Aorta (tissue), 5 donors: ENCODE measurements around the gene PSMC5. TPM values are rescaled to one million over a fixed set of nuclear protein-coding genes. Genes with fewer than 3 reads are reported as not detected.

Experiments
- ATAC-seq: fragments of 200-7000 bp; cut with Tn5 transposase; one replicate; pipeline ENCODE4 v1.9.1; 2022; ENCODE audit warnings: moderate library complexity; ENCODE audit not compliant: low FRiP score
- DNase-seq, 2 donors: peaks; one replicate each; pipeline ENCODE4 v3.0.0-alpha.2; 2020
- H3K27ac ChIP-seq, 2 donors: one replicate each; pipeline ENCODE4 v1.5.1; 2013; ENCODE audit warnings: low read length in 2 of 2, mild to moderate bottlenecking in 2 of 2, moderate library complexity in 2 of 2, control low read depth in 1 of 2, inconsistent platforms in 1 of 2, low read depth in 1 of 2
- H3K27me3 ChIP-seq, 2 donors: one replicate each; pipeline ENCODE4 v1.6.1; 2013; ENCODE audit warnings: control low read depth in 1 of 2, low read length in 1 of 2, mild to moderate bottlenecking in 1 of 2, moderate library complexity in 1 of 2; ENCODE audit not compliant: insufficient read depth in 2 of 2, control insufficient read depth in 1 of 2
- H3K36me3 ChIP-seq, 2 donors: one replicate each; pipeline ENCODE4 v1.6.1; 2013; ENCODE audit warnings: control low read depth in 1 of 2, low read length in 1 of 2, mild to moderate bottlenecking in 1 of 2; ENCODE audit not compliant: insufficient read depth in 2 of 2, control insufficient read depth in 1 of 2
- H3K4me1 ChIP-seq, 2 donors: one replicate each; pipeline ENCODE4 v1.6.1; 2013; ENCODE audit warnings: low read length in 2 of 2, control low read depth in 1 of 2, mild to moderate bottlenecking in 1 of 2, moderate library complexity in 1 of 2; ENCODE audit not compliant: insufficient read depth in 2 of 2, control insufficient read depth in 1 of 2
- H3K4me3 ChIP-seq, 2 donors: one replicate each; pipeline ENCODE4 v1.5.1; 2013; ENCODE audit warnings: low read length in 2 of 2, control low read depth in 1 of 2, mild to moderate bottlenecking in 1 of 2
- H3K9me3 ChIP-seq: one replicate; pipeline ENCODE4 v1.6.1; 2013; ENCODE audit warnings: mild to moderate bottlenecking, low read length; ENCODE audit not compliant: control insufficient read depth
- WGBS, 2 donors: extraction: QIAGEN DNeasy Blood & Tissue Kit; methylation state at CpG; one replicate each; pipeline ENCODE4 v1.1.7; 2013; 5-methylcytosine and 5-hydroxymethylcytosine counted together
- intact Hi-C, 2 donors: fragments of 100-400 bp; cut with DNase I; formaldehyde crosslinking; loops; one replicate each; pipeline versions ENCODE4 v1.14.2 to v1.15.0; 2022
- polyA plus RNA-seq, 2 donors: library from polyadenylated mRNA; stranded (reverse); fragments of 200-250 nt; gene quantifications; one replicate each; pipeline ENCODE4 v1.2.3, GENCODE V29; 2013
- total RNA-seq, 2 donors: library from RNA; stranded (reverse); fragmentation: NEBNext Ultra II Directional; extraction: Animal tissue kit (Norgen Biotek cat#: 25700); gene quantifications; one replicate each; pipeline ENCODE4 v1.2.1, GENCODE V29; 2021
- donor health status: healthy with polysubstance abuse.
- donor health status: Bipolar disorder and iron deficiency.
- donor health status: DM: no; HTN: no; CAD: no.
- donor health status: DM: no; HTN: no; CAD: no.
- donor health status: DM: yes; HTN: yes; CAD: no.

Gene PSMC5
- total and polyA plus RNA-seq, 4 donors, result 81.1 to 208 (median 118) TPM

DNA sequence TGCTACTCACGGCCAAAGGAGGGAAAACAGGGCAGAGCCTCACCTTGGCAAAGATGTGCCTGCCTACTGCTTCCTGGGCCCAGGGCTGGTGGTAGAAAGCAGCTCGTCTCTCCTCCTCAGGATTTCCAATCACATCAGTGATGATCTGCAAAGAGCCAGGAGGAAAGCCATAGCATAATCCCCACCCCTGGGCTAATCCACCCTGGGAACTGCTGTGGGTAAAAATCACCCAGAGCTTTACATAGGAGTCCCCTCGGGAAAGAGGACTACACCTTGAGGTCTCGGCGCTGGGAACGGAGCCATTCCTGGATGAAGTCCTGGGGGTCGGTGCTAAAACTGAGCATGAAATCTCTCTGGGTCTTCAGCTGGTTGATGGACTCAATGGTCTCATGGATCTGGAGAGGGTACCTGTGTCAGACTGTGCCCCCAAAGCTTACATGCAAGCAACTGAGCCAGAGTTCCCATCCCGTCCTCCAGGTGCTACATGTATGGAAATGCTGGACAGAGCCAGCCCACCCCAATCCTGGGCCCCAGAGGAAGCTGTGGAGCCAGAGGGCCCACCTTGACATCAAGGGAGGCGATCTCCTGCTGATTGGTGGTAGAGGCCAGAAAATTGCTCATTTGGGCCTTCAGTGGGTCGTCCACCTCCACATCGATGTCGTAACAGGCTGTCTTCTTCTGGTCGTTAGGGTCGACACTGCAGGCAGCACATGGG lies 6.0 kb downstream of the PSMC5 start:
- no peak for DNase-seq
- no peak for ATAC-seq
- Histone ChIP-seq H3K4me3 (no peak overlapping the region), H3K27ac (no peak overlapping the region), H3K27me3 (no peaks in the 10 kb centered on the region), H3K9me3 (no peaks in the 10 kb centered on the region), H3K4me1 (no peaks in the 10 kb centered on the region), H3K36me3 (peaks cover 6 to 19% of the 10 kb centered on the region in 2 donors)
- 79 to 81% methylated on average over 14 of the region's 14 CpGs for WGBS, 2 donors
- intact Hi-C loops, result no loop called here

DNA sequence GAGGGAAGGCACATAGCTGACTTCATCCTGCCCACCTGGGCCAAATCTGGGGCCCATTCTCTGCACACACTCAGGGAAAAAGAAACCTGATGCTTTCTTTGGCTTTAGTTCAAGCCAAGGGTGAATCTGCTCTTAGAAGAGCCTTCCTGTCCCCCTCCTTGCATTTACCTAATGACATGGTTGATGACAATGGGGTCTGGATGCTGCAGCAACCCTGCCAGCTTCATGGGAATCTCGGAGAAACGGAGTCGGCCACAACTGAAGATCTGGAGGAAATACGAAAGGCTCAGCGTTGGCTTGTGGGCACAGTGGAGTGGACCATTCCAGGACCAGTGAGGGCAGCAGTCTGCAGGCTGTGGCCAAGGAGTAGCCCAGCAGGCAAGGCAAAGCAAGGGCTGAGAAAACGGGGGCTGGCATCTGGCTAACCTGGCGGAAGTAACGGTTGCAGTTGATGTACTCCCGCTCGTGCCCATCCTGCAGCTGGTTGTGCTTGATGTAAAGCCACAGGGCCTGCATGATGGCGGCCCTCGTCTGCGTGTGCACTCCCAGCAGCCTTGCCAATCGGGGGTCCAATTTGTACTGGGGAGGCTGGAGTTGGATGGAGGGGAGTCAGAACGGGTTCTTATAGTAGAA lies 6.6 kb downstream of the PSMC5 start:
- intact Hi-C loops, result no loop called here
- Histone ChIP-seq H3K4me3 (no peak overlapping the region), H3K27ac (no peak overlapping the region), H3K4me1 (no peaks in the 10 kb centered on the region), H3K36me3 (peaks cover 6 to 19% of the 10 kb centered on the region in 2 donors), H3K27me3 (no peaks in the 10 kb centered on the region), H3K9me3 (no peaks in the 10 kb centered on the region)
- no peak for ATAC-seq
- whole genome bisulfite sequencing, 2 donors, result 86 to 87% methylated on average over 15 of the region's 15 CpGs
- DNase-seq, result no peak

DNA sequence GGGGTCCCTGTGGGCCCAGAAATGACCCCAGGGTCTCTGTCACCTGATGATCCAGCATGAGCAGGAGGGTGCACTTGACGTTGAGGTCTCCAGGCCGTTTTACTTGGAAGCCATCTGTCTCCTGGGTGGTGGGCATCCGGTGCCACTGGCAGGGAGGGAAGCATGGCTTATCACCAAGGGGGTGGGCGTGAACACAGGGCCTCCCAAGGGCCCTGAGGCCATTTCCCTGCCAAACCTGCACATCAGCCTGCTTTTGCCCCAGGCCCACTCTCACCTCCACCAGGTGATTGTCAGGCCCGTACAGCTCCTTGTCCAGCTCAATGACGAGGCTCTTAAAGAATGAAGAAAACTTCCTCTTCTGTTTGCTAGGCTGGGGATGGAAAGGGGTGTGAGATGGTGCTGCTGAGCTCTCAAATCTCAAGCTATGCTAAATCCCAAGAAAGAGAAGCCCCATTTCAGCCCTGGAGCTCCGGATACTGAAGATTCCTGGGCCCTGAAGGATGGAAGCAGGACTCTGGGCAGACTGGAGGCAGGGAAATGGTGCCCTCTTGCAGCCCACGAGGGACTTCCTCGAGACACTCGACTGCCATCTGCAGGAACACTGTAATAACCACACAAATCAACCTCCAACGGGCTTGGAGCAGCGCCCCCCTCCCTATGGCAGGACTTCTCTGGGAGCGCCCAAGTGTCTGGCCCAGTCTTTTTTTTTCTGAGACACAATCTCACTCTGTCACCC lies 7.4 kb downstream of the PSMC5 start:
- Histone ChIP-seq H3K27ac (no peak overlapping the region), H3K36me3 (peaks cover 6 to 19% of the 10 kb centered on the region in 2 donors), H3K9me3 (no peaks in the 10 kb centered on the region), H3K4me3 (no peak overlapping the region), H3K27me3 (no peaks in the 10 kb centered on the region), H3K4me1 (no peaks in the 10 kb centered on the region)
- DNase-seq (peak in 1 of 2 donors; percentile 71), ATAC-seq (no peak)
- 34 to 35% methylated on average over 13 of the region's 13 CpGs for WGBS, 2 donors
- intact Hi-C loops, result no loop called here

DNA sequence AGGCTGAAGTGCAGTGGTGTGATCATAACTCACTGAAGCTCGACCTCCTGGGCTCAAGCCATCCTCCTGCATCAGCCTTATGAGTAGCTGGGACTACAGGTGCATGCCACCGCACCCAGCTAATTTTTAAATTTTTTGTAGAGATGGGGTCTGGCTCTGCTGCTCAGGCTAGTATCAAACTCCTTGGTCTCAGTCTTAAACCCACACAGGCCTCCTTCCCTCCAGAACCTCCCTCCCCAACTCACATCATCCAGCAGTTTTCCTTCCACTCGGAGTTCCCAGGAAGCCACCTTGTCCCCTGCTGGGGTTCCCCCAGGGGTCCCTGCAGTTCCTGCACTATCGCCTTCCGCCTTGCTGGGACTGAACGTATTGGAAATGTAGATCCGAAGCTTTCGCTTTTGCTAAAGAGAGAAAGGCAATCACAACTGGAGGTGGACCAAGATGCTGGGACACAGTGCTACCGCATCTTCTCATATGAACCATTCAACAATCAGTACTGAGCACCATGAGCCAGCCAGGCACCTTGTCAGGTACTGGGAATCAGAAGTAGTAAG lies 8.0 kb downstream of the PSMC5 start:
- H3K4me3 ChIP-seq, result no peak overlapping the region
- no peak for ATAC-seq
- H3K36me3 ChIP-seq, result peaks cover 6 to 17% of the 10 kb centered on the region in 2 donors
- no peak overlapping the region for H3K27ac ChIP-seq
- DNase-seq, result peak in 1 of 2 donors; percentile 55
- intact Hi-C loops, result no loop called here
- no peaks in the 10 kb centered on the region for H3K9me3 ChIP-seq
- no peaks in the 10 kb centered on the region for H3K4me1 ChIP-seq
- 83 to 85% methylated on average over 9 of the region's 9 CpGs for WGBS, 2 donors
- H3K27me3 ChIP-seq, result no peaks in the 10 kb centered on the region

DNA sequence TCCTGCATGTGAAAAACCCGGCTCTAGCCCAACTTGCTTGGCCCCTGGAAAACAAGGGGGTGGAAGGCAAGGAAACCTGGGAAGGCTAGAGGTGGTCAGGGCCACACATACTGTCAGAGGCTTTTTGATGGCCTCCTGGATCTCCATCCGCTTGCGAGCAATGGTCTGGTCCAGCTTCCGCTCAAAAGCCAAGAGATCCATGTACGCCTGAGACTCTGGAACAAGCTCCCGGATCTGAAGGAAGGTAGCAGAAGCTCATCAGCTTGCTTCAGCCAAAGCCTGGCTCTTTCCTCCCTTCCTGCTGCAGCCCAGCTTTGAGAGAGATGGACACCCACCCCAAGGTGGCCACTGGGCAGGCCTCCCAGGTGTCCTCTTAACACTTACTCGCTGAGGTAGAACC lies 9.6 kb downstream of the PSMC5 start:
- Histone ChIP-seq H3K4me1 (peaks cover 0 to 4% of the 10 kb centered on the region in 2 donors), H3K27me3 (no peaks in the 10 kb centered on the region), H3K27ac (no peak overlapping the region), H3K9me3 (no peaks in the 10 kb centered on the region), H3K4me3 (no peak overlapping the region), H3K36me3 (peaks cover 6 to 12% of the 10 kb centered on the region in 2 donors)
- WGBS, 2 donors, result 94 to 95% methylated on average over 7 of the region's 7 CpGs
- peak in 1 of 2 donors; percentile 65 for DNase-seq
- no peak for ATAC-seq
- intact Hi-C loops, result no loop called here

DNA sequence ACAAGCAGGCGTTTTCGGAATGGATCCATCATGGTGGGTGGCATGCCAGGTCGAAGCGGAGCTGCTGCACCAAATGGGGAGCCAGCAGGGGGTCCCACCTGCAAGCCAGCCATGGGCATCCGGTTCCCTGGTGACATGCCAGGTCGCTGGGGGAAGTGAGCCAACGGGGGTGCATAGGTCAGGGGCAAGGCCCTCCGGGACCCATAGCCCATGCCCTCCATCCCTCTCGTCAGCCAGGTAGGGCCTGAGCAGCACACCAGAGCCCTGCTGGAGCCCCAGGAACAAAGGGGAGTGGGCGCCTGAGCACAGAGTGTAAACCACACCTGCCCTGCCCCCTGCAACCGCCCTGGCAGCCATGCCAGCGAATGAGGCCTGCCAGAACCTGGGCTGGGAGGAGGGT lies 10.2 kb downstream of the PSMC5 start:
- 81 to 83% methylated on average over 12 of the region's 12 CpGs for WGBS, 2 donors
- ATAC-seq, result no peak
- intact Hi-C loops, result no loop called here
- Histone ChIP-seq H3K27me3 (no peaks in the 10 kb centered on the region), H3K27ac (peak overlapping the region in 1 of 2 donors; percentile 29), H3K36me3 (peaks cover 6 to 10% of the 10 kb centered on the region in 2 donors), H3K4me3 (no peak overlapping the region), H3K9me3 (no peaks in the 10 kb centered on the region), H3K4me1 (peaks cover 0 to 4% of the 10 kb centered on the region in 2 donors)
- DNase-seq, result peak in 1 of 2 donors; percentile 71

DNA sequence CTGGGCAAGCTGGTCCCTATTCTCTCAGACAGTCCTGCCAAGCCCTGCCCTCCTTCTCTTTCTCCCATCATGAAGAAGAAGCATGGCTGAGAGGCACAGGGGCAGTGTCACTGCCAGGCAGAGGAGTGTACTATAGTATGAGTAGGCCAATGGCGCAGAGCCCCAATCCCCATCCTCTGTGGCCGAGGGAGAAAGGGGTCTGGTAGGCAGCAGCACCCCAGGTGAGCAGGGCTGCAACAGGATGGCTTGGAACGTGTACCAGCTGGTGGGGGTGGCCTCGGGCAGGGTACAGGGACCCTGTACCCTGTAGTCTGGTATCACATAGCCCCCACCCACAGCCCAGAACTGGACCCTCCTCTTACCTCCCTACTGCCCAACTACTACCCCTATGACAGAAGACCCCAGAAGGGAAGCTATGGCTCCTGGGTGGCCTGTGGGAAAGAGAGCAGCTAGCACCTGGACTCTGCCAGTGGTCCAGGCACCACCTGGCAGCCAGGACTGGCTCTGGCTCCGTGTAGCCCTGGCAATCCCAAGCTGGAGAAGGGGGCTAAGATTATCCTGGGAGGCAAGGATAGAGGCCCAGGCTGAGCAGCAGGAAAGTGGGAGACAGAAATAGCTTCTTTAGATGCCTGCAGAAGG lies 10.8 kb downstream of the PSMC5 start:
- intact Hi-C loops, result no loop called here
- WGBS, 2 donors, result 60 to 66% methylated on average over 5 of the region's 5 CpGs
- Histone ChIP-seq H3K36me3 (peaks cover 2 to 6% of the 10 kb centered on the region in 2 donors), H3K9me3 (no peaks in the 10 kb centered on the region), H3K27me3 (no peaks in the 10 kb centered on the region), H3K4me1 (peaks cover 0 to 4% of the 10 kb centered on the region in 2 donors), H3K27ac (peak overlapping the region in 1 of 2 donors; percentile 29), H3K4me3 (no peak overlapping the region)
- DNase-seq (peak in 1 of 2 donors; percentile 55), ATAC-seq (no peak)

DNA sequence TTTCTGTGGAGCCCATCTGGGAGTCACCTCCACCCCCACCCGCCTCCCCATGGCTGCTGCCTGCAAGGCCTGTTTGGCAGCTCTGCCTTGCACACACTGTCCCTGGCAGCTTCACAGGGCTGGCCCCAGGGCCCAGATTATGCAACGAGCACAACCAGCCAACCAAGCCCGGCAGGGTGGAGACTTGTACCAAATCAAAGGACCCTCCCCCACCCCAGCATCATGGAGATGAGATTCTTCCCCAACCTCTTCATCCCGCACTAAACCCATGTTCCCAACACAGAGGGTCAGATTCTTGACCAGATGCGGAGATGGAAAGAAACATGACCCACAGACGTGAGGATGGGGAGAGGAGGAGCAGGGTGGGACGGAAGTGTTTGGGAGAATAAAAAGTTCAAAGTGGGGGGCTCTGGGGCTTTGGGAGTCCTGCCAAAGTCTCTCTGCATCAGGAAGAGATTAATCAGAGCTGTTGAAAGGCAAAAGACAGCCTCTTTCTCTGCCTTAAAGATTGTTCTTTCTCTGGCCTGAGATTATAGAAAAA lies 11.5 kb downstream of the PSMC5 start:
- 15% methylated on average over 7 of the region's 7 CpGs for WGBS, 2 donors
- ATAC-seq, result peak; percentile 71
- peaks cover 2 to 3% of the 10 kb centered on the region in 2 donors for H3K36me3 ChIP-seq
- DNase-seq, result peak; percentile 90 to 95
- H3K27me3 ChIP-seq, result no peaks in the 10 kb centered on the region
- peaks cover 0 to 4% of the 10 kb centered on the region in 2 donors for H3K4me1 ChIP-seq
- H3K4me3 ChIP-seq, result no peak overlapping the region
- intact Hi-C loops, result no loop called here
- H3K9me3 ChIP-seq, result no peaks in the 10 kb centered on the region
- H3K27ac ChIP-seq, result peak overlapping the region in 1 of 2 donors; percentile 23
